NCI-H146 treated with DMSO at 0.1 percent for 48 hours (cell line): Measurements from ENCODE around the gene PRKAG2.

Experiments used
- DNase-seq: peaks from one replicate; lab custom pipeline; 2025; ENCODE audit not compliant: unreplicated experiment; lab: John Stamatoyannopoulos, UW

Gene PRKAG2

GRCh38 chr7:151821226-151821625 lies 55.7 kb downstream of the PRKAG2 start:
- no peak for DNase-seq

DNA sequence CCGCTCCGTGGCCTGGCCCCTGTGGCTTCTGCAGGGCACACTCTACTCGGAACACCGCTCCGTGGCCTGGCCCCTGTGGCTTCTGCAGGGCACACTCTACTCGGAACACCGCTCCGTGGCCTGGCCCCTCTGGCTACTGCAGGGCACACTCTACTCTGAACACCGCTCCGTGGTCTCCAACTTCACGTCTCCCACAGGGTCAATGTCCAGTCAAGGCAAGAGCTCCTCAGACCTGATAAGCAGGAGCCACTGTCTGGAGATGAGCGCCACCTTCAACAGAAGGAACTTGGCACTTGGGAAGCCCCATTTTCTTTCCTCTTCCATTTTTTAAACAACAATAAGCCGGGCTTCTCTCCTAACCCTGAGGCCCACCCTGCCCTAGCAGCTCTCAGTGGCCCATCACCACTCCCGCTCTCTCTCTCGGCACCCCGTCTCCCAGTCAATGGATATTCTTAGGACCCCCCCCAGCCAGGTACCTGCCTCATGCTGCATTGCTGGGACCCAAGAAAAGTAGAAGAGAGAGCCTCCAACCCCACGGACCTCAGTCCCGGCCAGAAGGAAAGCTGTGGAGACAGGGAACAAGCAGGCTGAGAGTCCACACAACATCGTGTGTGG lies 56.3 kb downstream of the PRKAG2 start:
- no peak for DNase-seq

DNA sequence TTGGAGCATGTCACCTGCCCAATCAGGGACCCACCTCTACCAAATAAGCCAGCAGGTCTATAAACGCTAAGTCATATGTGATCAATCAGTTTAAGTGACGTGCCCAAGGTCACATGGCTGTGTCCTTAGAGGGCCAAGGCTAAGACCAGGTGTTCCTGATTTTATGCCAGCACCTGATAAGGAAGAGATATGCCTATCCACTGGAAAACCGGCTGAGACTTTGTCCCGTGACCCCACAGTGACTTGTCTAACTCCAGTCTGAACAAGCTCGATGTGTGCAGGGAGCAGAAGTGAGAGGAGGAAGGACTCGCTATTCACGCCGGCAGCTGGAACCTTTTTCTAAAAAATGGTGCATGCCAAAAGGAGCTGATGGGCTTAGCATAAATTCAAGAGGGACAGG lies 57.0 kb downstream of the PRKAG2 start:
- DNase-seq, result no peak

- no peak for DNase-seq
Measured at GRCh38 chr7:151818674-151819519, 58.0 kb downstream of the PRKAG2 start.

DNA sequence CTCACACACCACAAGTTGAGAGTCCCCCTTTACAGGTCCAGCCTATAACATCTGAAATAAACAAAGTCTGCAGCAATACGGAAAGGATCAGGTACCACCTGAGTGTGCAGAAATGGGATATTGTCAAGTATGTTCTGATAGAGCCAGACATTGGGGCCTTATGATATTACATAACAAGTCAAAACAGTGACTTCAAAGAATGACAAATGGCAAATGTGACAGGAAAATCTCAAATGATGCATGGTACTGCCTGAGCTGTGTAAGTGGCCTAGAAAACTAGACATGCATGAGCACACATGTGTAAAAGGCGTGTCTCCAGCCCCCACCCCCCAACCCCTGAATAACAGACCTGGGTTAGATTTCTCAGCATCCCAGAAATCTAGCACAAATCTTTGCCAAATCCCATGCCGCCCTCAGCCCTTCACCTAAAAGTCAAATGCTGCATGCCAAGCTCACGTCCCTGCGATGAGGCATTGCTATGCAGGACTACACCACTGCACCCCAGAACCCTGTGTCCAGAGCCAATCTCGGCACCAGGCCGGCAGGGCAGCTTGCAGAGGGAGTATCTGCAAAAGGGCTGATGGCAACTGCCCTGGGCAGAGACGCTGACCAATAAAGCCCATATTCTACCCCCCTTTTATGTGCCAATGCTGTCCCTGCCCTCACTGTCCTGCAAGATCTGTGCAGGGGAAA lies 58.8 kb downstream of the PRKAG2 start:
- DNase-seq, result no peak

DNA sequence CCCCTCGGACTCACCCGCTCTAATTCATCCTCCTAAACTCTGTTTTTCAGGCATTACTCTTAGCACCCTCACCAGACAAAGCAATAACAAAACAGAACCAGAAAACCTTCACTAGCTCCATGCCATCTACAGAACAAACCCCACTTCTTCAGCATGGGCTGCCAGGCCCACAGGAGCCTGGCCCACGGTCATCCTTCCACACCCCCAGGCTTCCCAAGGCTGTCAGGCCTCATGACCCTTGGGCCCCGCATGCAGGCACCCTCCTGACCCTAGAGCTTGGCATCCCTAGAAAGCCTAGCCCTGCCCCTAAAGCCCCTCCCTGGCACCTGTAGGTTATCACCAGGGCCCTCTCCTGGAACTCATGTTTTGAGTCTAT lies 59.6 kb downstream of the PRKAG2 start:
- no peak for DNase-seq

DNA sequence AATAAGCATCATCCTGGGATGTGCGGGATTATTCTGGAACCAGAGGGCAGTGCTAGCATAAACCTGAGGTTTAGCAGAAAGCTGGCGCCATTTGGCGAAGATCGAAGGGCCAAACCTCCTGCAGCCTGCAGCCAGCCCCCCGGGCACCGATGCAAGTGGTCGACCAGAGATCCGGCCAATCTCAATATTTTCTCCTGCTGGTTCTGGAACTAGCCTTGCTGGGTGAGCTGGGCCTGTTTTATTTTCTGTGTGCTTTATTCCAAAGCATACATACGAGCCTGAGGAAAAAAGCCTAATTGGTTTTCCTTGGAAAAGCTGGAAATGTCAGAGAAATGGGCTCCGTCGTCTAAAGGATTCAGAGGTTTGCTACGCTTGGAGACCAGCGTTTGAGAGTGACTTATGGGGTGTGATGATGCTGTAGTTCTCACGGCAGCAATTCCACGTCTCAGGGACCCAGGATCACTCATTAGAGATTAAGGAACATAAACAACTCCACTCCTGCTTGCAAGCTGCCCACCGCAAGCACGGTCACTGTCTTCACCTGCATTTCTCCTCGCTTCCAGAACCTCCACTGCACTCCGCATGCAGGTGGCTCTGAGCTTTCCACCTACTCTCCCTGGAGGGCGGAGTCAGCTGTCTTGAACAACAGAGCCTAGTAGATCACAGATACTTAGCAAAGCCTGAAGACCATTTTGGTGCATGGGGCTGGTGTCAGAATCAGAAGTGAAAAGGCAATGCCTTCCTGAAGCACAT lies 60.2 kb downstream of the PRKAG2 start:
- DNase-seq, result no peak

GRCh38 chr7:151815419-151815818 lies 61.5 kb downstream of the PRKAG2 start:
- DNase-seq, result no peak

DNA sequence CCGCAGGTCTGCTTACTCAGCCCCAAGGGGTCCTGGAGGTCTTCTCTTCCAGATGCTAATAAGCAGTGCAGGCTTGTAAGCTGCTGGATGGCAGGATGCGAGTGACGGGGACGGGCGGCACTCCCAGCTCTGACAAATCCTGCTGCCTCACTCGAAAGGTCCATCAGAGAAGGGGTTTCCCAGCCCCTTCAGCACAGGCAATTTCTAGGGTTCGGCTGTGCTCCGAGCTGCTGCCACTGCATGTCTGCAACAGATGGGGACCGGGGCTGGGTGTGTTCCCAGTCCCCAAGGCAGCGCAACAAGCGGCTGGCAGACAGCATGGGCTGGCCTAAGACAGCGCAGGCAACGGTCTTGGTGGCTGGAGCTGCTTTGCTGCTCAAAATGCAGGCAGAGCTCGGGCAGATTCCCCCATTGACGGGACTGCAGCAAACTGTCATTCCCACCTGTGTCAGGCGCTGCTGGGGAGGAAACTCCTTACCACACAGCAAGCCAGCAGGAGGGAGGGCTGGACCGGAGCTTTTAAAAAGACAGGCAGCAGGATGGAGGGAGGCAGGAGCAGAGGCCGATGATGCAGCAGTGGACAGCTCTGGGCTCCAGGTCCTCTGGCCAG lies 62.4 kb downstream of the PRKAG2 start:
- no peak for DNase-seq

GRCh38 chr7:151813997-151814396 lies 62.9 kb downstream of the PRKAG2 start:
- no peak for DNase-seq

DNA sequence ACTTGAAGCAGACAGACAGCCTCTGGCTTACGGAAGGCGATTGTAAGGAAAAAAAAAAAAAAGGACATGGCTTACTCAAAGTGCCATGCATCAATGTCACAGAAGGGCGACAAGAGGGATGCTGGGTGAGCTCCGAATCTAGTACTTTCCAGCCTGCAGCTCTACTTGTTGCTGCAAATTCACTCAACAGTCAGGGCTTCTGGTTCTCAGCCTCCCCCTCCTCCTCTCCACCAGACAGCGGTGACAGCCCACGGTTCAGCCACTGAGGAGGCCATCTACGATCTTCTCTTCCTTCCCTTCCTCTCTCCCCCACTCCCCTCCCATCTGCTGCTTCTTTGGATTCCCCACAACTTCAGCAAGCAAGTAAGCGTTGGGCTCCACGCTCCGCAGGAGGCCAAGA lies 63.5 kb downstream of the PRKAG2 start:
- no peak for DNase-seq

GRCh38 chr7:151812967-151813366 lies 63.9 kb downstream of the PRKAG2 start:
- no peak for DNase-seq

DNA sequence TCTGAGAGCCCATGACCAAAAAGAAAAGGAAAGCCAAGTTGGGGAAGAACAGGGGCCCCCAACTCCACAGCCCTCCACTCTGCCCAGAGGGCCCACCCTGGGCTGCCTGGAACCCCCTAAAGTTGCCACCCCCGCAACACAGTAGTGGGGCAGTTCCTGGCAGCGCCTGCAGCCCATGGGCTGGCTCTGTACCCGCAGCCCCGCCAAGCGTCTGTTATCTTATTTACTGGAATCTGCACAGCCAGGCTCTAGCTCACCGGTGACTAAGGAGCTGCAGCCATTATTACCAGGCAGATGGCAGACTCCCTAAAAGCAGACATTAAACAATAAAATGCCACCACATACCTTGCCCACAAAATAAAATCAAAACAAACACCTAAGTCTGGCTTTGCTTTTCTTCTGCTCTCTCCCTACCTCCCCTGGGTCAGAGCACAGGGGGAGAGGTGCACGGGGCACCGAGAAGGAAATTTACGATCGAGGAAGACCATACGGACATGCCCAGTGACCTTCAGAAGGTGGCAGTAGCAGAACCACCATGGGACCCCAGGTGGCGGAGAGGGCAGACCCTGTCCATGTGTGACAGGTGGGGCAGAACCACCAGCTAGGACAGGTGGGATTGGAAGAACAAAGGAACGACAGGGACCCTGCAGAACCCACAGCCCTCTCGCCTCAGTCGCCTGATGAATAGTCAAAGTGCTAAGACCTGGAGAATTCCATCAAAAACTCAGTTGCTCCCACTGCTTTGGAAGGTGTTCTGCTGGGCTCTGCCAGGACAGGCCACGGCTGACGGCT lies 66.3 kb downstream of the PRKAG2 start:
- no peak for DNase-seq

DNA sequence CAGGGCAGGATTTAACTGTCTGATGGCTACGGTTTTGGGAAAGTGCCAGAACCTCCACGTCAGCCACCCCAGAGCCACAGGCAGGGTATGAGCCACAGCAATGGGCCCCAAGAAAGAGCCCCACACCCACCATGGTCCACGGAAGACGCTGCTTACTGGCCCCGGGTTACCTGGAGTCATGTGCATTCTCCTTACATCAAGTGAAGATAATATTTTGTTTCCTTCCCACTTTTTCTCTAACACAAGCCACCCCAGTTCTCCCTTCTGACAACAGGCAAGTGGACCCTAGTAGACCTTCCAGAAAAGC lies 67.1 kb downstream of the PRKAG2 start:
- DNase-seq, result no peak

DNA sequence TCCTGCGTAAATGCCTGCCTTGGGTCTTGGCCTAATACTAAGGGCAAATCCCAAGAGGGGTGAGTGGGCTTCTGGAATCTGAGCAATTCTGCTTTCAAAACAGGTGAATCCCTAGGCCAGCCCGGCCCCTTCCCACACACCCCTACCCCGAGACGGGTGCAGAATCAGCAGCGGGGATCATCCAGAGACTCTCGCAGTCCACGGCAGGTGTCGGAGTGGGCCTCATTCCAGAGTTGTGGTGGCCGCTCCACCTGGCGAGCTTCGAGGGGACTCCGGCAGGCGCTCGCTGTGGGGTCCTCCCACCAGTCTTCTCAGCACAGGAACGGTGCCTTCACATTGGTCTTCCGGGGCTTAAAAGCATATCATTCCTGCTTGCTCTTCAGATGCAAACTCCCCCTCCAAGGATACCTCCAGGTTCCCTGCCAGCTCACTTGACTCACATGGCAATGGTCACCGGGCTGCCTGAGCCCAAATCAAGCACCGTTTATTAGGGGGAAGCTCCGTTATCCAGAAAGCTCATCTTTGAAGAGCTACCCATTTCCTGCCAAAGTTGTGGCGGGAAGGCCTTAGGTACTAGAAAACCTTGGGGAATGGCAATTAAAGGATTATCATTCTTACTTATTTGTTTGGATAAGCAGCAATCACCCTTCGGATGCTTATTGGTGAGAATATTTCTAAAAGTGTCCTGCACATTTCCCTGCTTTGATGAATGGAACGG lies 67.6 kb downstream of the PRKAG2 start:
- no peak for DNase-seq

DNA sequence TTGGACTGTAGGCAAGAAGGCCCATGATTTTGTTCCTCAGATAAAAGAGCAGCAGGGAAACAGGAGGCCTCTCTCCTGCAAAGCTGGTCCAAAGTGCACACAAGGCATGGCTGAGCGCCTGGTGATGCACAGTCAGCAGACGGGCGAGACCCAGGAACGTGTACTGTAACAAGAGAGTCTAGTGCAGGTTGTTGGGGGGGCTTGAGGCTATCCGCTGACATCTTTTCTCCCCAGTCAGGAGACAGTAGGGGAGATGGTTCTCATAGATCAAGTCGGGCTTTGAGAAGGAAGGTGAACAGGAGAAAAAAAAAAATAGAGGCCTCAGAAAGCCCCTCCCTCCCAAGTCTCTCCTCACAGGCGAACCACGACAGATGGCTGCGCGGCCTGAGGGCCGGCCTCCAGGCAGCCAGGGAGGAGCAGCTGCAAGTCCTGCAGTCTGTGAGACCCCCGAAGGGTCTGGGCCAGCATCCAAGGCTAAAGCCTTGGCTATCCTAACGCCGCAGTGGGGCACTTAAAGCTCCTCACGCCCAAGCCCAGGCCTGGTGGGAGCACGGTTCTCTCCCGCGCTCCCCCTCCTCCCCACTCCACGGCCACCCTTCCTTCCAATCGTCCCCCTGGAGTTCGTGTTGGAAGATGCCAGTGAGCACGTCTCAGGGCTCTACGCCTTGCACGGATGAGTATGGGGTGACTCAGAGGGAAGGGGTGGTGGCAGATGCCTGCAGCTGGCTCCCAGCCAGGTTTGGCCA lies 68.3 kb downstream of the PRKAG2 start:
- DNase-seq, result no peak

DNA sequence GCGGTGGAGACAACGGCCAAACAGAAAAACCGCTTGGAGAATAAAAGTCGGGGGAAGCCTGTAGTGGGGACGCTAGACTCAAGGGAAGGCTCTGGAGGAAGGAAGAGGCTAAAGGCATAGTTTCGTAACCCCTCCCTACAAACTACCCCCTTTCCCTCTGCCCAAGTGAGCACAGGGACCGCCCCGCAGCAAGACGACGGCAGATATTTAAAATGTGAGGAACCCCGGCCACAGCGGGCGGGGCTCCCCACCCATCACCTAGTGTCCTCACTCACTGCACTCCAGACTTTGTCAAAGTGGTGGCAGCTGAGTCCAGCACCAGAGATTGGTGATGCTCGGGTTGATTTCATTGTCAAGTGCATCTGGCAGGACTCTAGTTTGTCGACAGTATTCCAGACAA lies 69.1 kb downstream of the PRKAG2 start:
- no peak for DNase-seq

DNA sequence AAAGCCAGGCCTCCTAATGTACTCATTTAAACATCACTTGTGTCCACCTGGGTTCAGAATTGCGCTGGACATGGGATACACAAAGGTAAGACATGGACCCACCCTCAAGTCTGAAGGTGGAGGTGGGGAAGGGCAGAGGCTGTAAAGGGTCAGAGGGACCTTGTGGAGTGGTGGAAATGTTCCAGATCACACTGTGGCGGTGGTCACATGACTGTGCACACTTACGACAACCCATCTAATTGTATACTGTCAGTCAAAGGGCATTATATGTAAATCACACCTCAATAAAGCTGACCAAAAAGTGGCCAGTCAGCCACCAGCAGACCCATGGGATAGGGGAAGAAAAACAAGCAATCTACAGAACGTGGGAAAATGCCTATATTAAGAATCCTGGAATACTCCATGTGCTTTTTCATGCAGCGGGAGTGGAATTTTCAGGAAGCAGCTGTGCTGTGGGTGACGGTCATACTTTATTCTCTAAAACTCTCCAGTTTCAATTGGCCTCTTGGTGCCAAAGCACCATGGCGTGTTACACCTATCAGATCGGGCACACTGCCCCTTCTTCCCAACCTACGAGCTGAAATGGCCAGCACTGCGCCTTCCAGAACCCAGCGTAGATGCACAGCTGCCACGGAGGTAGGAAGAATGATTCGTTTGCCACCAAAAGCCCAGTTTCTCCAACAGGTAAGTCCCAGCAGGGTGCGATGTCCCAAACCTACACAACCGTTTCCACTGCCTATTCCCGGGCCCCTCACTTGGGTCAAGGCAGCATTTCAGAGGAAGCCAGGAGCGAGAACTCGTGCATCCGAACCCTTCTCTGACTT lies 69.8 kb downstream of the PRKAG2 start:
- no peak for DNase-seq
